ACC112 (cell line): ENCODE results near the gene FBXO28.

Experiments used
- H2AFZ ChIP-seq: fragments of 200-600 bp; sonication (generic); one replicate; pipeline ENCODE4 v1.6.0; 2017; ENCODE audit warnings: antibody characterized with exemption, low read length; ENCODE audit not compliant: unreplicated experiment
- H3K27ac ChIP-seq: fragments of 200-600 bp; sonication (generic); 2 replicates; pipeline ENCODE4 v1.5.1; 2014; ENCODE audit warnings: low read depth, mild to moderate bottlenecking, antibody characterized with exemption, low read length, moderate library complexity
- H3K27me3 ChIP-seq: fragments of 200-600 bp; sonication (generic); 2 replicates; pipeline ENCODE4 v1.6.1; 2014; ENCODE audit warnings: mild to moderate bottlenecking, antibody characterized with exemption, low read length, moderate library complexity, mixed read lengths; ENCODE audit not compliant: insufficient read depth
- H3K36me3 ChIP-seq: fragments of 200-600 bp; sonication (generic); 2 replicates; pipeline ENCODE4 v1.6.1; 2016; ENCODE audit warnings: mild to moderate bottlenecking, antibody characterized with exemption, low read length, moderate library complexity, mixed read lengths; ENCODE audit not compliant: insufficient read depth
- H3K4me1 ChIP-seq: fragments of 200-600 bp; sonication (generic); one replicate; pipeline ENCODE4 v1.6.1; 2016; ENCODE audit warnings: low read length, mixed read lengths; ENCODE audit not compliant: insufficient read depth, unreplicated experiment, control insufficient read depth
- H3K4me3 ChIP-seq: fragments of 200-600 bp; sonication (generic); 2 replicates; pipeline ENCODE4 v1.5.1; 2014; ENCODE audit warnings: mild to moderate bottlenecking, low read depth, low read length
- H3K79me2 ChIP-seq: fragments of 200-600 bp; sonication (generic); one replicate; pipeline ENCODE4 v1.6.0; 2016; ENCODE audit warnings: low read length; ENCODE audit not compliant: control insufficient read depth, unreplicated experiment, insufficient read depth

FBXO28 gene

DNA sequence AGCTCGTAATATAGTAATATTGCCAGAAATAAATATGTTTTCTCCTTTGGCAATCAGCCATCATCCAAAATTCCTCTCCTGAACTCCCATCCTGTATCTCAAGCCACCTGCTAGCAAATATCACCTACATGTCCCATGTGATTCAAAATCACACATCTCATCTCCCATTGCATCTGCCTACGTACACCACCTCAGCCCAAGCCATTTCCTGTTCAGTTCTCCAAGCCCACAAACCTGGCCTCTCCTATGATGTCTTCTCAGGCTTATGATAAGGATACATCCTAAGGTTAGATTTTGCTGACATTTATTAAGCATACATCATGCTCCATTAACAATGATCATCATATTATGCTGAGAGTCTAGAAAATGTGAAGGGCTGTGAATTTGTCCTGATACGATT is 37.2 kb downstream of the FBXO28 start:
- H2AFZ ChIP-seq: no peak overlapping the region

DNA sequence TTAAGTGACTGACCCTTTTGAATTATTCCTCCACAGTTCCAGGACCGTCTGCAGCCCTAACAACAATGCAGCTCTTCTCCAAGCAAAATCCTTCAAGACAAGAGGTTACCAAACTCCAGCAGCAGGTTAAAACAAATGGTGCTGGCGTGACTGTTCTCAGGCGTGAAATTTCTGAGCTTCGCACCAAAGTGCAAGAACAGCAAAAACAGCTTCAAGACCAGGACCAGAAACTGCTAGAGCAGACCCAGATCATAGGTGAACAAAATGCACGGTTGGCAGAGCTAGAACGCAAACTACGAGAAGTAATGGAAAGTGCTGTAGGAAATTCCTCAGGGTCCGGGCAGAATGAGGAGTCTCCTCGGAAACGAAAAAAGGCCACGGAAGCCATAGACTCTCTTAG is 43.4 kb downstream of the FBXO28 start:
- Histone ChIP-seq H3K4me1 (no peaks in the 10 kb centered on the region), H3K4me3 (no peak overlapping the region), H3K27me3 (no peaks in the 10 kb centered on the region), H3K36me3 (peaks cover 3% of the 10 kb centered on the region; the same call in 1 of the 2 replicates), H3K27ac (no peak overlapping the region), H2AFZ (no peak overlapping the region), H3K79me2 (no peaks in the 10 kb centered on the region)

More for the DNA sequence above, 37.2 kb downstream of the FBXO28 start:
- H3K27ac ChIP-seq: no peak overlapping the region
- no peaks in the 10 kb centered on the region for H3K4me1 ChIP-seq
- no peaks in the 10 kb centered on the region for H3K36me3 ChIP-seq
- H3K79me2 ChIP-seq: no peaks in the 10 kb centered on the region
- no peak overlapping the region for H3K4me3 ChIP-seq
- H3K27me3 ChIP-seq: no peaks in the 10 kb centered on the region

DNA sequence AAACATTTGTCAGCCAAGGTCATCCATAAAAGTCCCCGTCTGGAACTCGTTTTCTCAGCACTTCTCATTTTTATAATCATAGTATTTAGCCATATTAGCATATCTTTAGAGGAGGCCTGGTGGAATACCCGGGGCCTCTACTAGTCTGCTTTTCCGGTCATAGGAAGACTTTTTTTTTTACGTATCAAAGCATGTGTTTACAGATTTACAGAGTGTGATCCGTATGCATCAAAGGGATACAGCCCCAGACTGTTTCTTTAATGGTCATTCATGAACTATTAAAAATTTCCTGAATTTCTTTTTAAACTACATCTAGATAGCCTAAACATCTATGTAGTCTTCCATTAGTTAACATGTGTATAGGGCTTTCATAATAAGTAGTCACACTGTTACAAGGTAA is 45.6 kb downstream of the FBXO28 start:
- H2AFZ ChIP-seq: no peak overlapping the region
- H3K4me1 ChIP-seq: no peaks in the 10 kb centered on the region
- no peak overlapping the region for H3K27ac ChIP-seq
- no peaks in the 10 kb centered on the region for H3K79me2 ChIP-seq
- H3K36me3 ChIP-seq: peaks cover 3% of the 10 kb centered on the region; the same call in 1 of the 2 replicates
- H3K27me3 ChIP-seq: no peaks in the 10 kb centered on the region
- H3K4me3 ChIP-seq: no peak overlapping the region

- no peaks in the 10 kb centered on the region for H3K4me1 ChIP-seq
- no peak overlapping the region for H3K4me3 ChIP-seq
- H3K79me2 ChIP-seq: no peaks in the 10 kb centered on the region
- H3K27ac ChIP-seq: no peak overlapping the region
- no peak overlapping the region for H2AFZ ChIP-seq
- H3K36me3 ChIP-seq: peaks cover 3% of the 10 kb centered on the region; the same call in 1 of the 2 replicates
- H3K27me3 ChIP-seq: no peaks in the 10 kb centered on the region
Observed at GRCh38 chr1:224160171-224160682, 46.3 kb downstream of the FBXO28 start.

DNA sequence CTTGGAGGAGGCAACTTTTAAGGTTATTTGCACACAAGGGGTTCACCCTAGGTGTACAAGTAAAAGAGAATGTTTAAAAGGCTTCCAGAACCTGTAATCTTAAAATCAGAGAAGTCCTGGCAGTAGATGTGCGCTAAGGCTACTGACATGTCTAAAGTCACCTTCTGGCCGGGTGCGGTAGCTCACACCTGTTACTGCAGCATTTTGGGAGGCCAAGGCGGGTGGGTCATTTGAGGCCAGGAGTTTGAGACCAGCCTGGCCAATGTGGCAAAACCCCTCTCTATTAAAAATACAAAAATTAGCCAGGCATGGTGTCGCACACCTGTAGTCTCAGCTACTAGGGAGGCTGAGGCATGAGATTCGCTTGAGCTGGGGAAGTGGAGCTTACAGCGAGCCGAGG is 48.9 kb downstream of the FBXO28 start:
- Histone ChIP-seq H3K36me3 (no peaks in the 10 kb centered on the region), H3K79me2 (no peaks in the 10 kb centered on the region), H3K4me1 (no peaks in the 10 kb centered on the region), H2AFZ (no peak overlapping the region), H3K27ac (no peak overlapping the region), H3K4me3 (no peak overlapping the region), H3K27me3 (no peaks in the 10 kb centered on the region)

GRCh38 chr1:224163311-224163710 is 49.4 kb downstream of the FBXO28 start:
- Histone ChIP-seq H3K27ac (no peak overlapping the region), H3K4me3 (no peak overlapping the region), H3K79me2 (no peaks in the 10 kb centered on the region), H2AFZ (no peak overlapping the region), H3K4me1 (no peaks in the 10 kb centered on the region), H3K36me3 (no peaks in the 10 kb centered on the region), H3K27me3 (no peaks in the 10 kb centered on the region)

GRCh38 chr1:224168859-224169380 is 55.0 kb downstream of the FBXO28 start:
- no peaks in the 10 kb centered on the region for H3K36me3 ChIP-seq
- H2AFZ ChIP-seq: peak overlapping the region; percentile 10
- no peaks in the 10 kb centered on the region for H3K79me2 ChIP-seq
- H3K27ac ChIP-seq: peak overlapping the region; percentile 66
- H3K4me1 ChIP-seq: peaks cover 12% of the 10 kb centered on the region
- peak overlapping the region; percentile 21 for H3K4me3 ChIP-seq
- H3K27me3 ChIP-seq: no peaks in the 10 kb centered on the region

GRCh38 chr1:224169718-224170270 is 55.9 kb downstream of the FBXO28 start:
- Histone ChIP-seq H2AFZ (no peak overlapping the region), H3K4me1 (peaks cover 12% of the 10 kb centered on the region), H3K4me3 (no peak overlapping the region), H3K79me2 (no peaks in the 10 kb centered on the region), H3K27me3 (no peaks in the 10 kb centered on the region), H3K27ac (no peak overlapping the region; the same call in 1 of the 2 replicates), H3K36me3 (no peaks in the 10 kb centered on the region)

- no peak overlapping the region for H3K27ac ChIP-seq
- no peaks in the 10 kb centered on the region for H3K27me3 ChIP-seq
- H3K4me1 ChIP-seq: peaks cover 12% of the 10 kb centered on the region
- no peaks in the 10 kb centered on the region for H3K79me2 ChIP-seq
- H2AFZ ChIP-seq: no peak overlapping the region
- H3K4me3 ChIP-seq: no peak overlapping the region
- no peaks in the 10 kb centered on the region for H3K36me3 ChIP-seq
Observed at GRCh38 chr1:224170343-224170742, 56.4 kb downstream of the FBXO28 start.

DNA sequence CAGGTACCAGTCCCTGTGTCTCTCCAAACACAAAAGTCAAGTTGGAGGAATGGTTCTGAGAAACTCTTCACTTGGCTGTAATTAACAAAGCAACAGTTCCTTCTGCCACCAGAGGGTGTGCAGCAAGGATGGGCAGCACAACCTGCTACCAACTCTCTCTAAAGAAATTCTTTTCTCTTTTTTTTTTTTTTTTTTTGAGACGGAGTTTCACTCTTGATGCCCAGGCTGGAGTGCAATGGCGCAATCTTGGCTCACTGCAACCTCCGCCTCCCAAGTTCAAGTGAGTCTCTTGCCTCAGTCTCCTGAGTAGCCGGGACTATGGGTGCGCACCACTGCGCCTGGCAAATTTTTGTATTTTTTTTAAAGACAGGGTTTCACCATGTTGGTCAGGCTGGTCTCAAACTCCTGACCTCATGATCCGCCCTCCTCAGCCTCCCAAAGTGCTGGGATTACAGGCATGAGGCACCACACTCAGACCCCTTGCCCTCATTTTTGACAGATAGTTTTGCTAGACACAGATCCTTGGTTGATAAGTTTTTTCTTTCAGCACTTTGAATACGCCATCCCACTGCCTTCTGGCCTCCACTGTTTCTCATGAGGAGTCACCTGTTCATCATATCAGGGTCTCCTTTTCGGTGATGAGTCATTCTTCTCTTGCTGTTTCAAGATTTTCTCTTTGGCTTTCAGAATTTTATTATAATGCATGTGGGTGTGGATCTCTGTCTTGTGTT is 57.0 kb downstream of the FBXO28 start:
- no peak overlapping the region for H2AFZ ChIP-seq

DNA sequence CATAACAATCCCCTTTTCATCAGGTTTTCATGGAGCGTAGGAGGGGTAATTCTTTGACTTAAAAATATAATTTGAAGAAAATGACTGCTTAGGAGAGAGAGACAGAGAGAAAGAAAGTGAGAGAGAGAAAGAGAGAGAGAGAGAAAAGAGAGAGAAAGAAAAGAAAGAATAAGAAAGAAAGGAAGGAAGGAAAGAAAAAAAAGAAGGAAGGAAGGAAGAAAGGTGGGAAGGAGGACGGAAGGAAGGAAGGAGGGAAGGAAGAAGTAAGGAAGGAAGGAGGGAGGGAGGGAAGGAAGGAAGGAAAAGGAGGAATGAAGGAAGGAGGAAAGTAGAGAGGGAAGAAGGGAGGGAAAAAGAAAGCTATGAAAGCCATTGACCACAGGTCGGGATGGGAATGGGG is 58.3 kb downstream of the FBXO28 start:
- H3K4me1 ChIP-seq: peaks cover 12% of the 10 kb centered on the region
- no peak overlapping the region for H3K27ac ChIP-seq

More for the DNA sequence above, 57.0 kb downstream of the FBXO28 start:
- Histone ChIP-seq H3K79me2 (no peaks in the 10 kb centered on the region), H3K36me3 (no peaks in the 10 kb centered on the region), H3K27ac (no peak overlapping the region), H3K27me3 (no peaks in the 10 kb centered on the region), H3K4me3 (no peak overlapping the region), H3K4me1 (peaks cover 12% of the 10 kb centered on the region)

More for the DNA sequence above, 58.3 kb downstream of the FBXO28 start:
- Histone ChIP-seq H3K4me3 (no peak overlapping the region), H3K36me3 (no peaks in the 10 kb centered on the region), H3K27me3 (no peaks in the 10 kb centered on the region), H2AFZ (no peak overlapping the region), H3K79me2 (no peaks in the 10 kb centered on the region)
